Measurements from ENCODE around the gene SORBS1. TPM values are rescaled to one million over a fixed set of nuclear protein-coding genes. Genes with fewer than 3 reads are reported as not detected.

SORBS1 gene
- total RNA-seq, 4 donors from 2014 or later, result 35.1 to 53.1 (median 43.3) TPM

DNA sequence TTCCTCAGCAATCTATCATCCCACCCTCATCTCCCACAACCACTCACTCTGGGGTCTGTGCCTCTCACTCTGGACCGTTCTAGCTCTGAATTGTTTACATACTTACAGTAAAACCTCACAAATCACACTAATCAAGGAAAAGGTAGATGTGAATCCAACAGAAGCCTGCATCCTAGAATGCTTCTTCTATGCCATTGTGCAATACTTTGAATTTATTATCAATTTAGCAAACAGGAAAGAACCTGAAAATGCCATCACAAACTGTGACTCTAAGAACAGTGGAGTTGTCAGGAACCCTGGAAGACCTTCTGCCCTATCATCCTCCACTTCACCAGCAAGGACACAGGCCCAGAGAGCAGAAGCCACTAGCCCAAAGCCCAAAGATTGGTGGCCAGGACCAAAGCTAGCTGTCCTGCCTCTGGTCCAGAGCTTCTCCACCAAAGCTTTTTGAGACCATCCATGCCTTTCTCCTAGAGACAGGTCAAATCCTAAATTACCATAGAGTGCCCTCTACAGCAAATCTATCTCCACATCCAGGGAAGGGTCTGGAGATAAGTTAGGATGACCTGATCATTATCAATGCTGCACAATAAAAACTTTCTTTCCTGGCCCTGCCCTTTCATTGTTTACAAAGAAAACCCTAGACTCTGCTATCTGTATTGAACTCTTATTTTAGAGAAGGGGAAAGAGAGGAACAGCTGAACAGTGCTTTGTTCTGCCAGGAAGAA lies 2.4 kb downstream of the SORBS1 start:
- 70 to 79% methylated on average over 1 of the region's 1 CpG for WGBS, 2 donors
- no peak overlapping the region for H3K4me3 ChIP-seq (ENCODE audit: low read depth, poor library complexity, severe bottlenecking)
- intact Hi-C loops (cut with DNase I; ENCODE audit: low total_unique reads), result no loop called here
- no peak for TF ChIP-seq POLR2A (IDR thresholded peaks at IDR 0.05)
- TF ChIP-seq, protein P1, sequence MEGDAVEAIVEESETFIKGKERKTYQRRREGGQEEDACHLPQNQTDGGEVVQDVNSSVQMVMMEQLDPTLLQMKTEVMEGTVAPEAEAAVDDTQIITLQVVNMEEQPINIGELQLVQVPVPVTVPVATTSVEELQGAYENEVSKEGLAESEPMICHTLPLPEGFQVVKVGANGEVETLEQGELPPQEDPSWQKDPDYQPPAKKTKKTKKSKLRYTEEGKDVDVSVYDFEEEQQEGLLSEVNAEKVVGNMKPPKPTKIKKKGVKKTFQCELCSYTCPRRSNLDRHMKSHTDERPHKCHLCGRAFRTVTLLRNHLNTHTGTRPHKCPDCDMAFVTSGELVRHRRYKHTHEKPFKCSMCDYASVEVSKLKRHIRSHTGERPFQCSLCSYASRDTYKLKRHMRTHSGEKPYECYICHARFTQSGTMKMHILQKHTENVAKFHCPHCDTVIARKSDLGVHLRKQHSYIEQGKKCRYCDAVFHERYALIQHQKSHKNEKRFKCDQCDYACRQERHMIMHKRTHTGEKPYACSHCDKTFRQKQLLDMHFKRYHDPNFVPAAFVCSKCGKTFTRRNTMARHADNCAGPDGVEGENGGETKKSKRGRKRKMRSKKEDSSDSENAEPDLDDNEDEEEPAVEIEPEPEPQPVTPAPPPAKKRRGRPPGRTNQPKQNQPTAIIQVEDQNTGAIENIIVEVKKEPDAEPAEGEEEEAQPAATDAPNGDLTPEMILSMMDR (IDR thresholded peaks at IDR 0.05), result no peak
- no peak for DNase-seq (ENCODE audit: low spot score in 2 of 2)

DNA sequence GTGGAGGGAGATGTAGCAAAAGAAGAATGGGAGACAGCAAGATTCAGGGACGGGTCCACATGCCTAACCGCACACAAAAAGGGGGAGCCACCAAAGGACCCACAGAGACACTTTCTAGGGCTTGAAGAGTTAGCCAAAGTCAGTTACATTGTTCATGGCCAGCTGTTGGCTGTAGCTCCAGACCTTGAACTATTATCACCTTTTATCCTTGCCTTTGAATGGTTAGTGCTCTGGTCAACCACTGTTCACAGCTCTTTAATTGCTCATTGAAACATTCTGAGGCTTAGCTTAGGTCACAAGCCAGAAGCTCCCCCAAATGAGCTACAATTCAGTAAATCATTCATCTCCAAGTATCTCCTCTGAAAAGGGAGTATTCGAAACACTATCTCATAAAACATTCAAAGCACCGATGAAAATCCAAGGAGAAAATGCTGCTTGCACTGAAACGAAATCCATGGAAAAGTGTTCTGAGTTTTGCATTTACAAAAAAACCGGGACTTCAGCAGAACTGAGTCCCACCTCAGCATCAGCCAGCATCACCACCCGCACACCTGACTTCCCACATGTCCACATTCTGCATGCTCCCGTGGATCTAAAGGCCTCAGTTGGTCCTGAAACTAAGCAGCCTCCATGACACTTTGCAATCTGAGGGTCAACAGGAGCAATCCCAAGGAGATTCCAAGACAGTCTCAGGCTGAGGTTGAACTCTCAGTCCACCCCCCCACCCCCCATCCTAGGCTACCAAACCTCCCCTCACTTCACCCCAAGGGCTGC lies 4.0 kb downstream of the SORBS1 start:
- DNase-seq (ENCODE audit: low spot score in 2 of 2), result no peak
- WGBS, 2 donors, result 74 to 86% methylated on average over 8 of the region's 8 CpGs
- TF ChIP-seq, protein P1 (IDR thresholded peaks at IDR 0.05), result no peak
- no peak for TF ChIP-seq POLR2A (IDR thresholded peaks at IDR 0.05)
- H3K4me3 ChIP-seq (ENCODE audit: low read depth, poor library complexity, severe bottlenecking), result no peak overlapping the region
- intact Hi-C loops (cut with DNase I; ENCODE audit: low total_unique reads), result no loop called here

DNA sequence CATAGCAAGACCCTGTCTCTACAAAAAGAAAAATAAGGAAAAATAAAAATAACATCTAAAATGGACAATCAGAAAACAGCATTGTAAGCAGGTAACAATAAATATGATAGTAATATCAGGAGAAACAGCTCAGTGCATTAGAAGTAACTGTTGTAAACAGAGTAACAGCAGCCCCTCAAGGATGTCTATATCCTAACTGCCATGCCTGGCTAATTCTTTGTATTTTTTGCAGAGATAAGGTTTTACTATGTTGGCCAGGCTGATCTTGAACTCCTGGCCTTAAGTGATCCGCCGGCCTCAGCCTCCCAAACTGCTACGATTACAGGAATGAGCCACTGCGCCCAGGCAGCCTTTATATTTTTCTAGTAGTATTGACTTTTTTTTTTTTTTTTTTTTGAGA lies 7.5 kb downstream of the SORBS1 start:
- intact Hi-C loops (cut with DNase I; ENCODE audit: low total_unique reads), result no loop called here
- 96 to 98% methylated on average over 4 of the region's 4 CpGs for WGBS, 2 donors
- TF ChIP-seq, protein P1 (IDR thresholded peaks at IDR 0.05), result no peak
- no peak overlapping the region for H3K4me3 ChIP-seq (ENCODE audit: low read depth, poor library complexity, severe bottlenecking)
- DNase-seq (ENCODE audit: low spot score in 2 of 2), result no peak

DNA sequence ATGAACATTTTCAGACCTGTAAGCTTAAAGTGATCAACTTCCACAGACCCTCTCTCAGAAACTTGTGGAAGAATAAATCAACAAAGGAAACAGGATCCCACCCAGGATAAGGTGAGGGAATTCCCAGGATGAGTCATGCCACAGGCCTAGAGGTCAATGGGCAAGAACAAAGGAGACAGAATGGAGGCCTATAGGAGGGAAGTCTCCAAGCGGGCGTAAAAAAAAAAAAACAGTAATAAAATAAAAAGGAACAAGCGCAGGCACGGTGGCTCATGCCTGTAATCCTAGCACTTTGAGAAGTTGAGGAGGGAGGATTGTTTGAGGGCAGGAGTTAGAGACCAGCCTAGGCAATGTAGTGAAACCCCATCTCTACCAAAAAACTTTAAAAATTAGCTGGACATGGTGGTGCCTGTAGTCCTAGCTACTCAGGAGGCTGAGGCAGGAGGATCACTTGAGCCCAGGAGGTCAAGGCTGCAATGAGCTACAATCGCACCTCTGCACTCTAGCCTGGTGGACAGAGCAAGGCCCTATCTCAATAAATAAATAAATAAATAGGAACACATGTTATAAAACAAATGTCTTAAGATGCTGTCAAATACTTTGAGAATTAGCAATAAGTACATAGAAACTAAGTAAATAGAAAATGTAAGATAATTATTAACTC lies 8.4 kb downstream of the SORBS1 start:
- 84 to 87% methylated on average over 5 of the region's 5 CpGs for WGBS, 2 donors
- H3K4me3 ChIP-seq (ENCODE audit: low read depth, poor library complexity, severe bottlenecking), result no peak overlapping the region
- DNase-seq (ENCODE audit: low spot score in 2 of 2), result no peak
- TF ChIP-seq, protein P1 (IDR thresholded peaks at IDR 0.05), result no peak
- TF ChIP-seq POLR2A (IDR thresholded peaks at IDR 0.05), result no peak
- intact Hi-C loops (cut with DNase I; ENCODE audit: low total_unique reads), result no loop called here

DNA sequence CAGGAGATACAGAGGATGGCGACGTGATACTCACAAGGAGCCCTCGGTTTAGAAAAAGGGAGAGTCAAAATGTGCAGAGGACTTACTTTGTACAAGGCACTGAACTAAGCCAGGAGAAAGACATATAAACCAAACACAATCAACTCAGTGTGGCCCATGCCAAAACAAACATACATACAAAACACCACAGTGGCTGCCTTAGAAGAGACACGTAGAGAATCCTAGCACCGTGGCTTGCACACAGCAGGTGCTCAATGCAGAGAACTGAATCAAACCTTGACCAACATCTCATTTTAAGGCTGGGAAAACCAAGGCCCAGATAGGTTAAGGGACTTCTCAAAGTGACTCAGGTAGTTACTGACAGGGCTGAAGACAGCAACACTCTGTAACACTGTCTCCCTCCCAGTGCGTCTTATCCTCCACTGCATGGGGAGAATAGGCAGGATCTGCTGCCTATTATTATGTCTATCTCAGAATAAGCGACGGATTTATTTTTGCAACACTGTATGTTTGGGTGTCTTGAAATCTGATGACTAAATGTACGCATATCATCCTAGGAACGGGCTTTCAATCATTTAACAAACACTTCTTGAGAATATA lies 11.0 kb downstream of the SORBS1 start:
- intact Hi-C loops (cut with DNase I; ENCODE audit: low total_unique reads), result no loop called here
- TF ChIP-seq, protein P1 (IDR thresholded peaks at IDR 0.05), result no peak
- TF ChIP-seq POLR2A (IDR thresholded peaks at IDR 0.05), result no peak
- H3K4me3 ChIP-seq (ENCODE audit: low read depth, poor library complexity, severe bottlenecking), result no peak overlapping the region
- WGBS, 2 donors, result 78 to 84% methylated on average over 10 of the region's 10 CpGs
- DNase-seq (ENCODE audit: low spot score in 2 of 2), result no peak
